HG03103 (cell line): ENCODE measurements around the gene ZNF366.
"Not testable (repeated sequence)": the region's sequence is repeated elsewhere in the genome, so short reads cannot be mapped to it uniquely, and the experiment has no call there.

ENCODE experiments used
- ATAC-seq: cut with Tn5 transposase; IDR thresholded peaks from one replicate; pipeline ENCODE4 v1.9.1; 2021; ENCODE audit warnings: low read depth; ENCODE audit not compliant: unreplicated experiment

Gene ZNF366

GRCh38 chr5:72415616-72416325 is 91.4 kb downstream of the ZNF366 start:
- no peak for ATAC-seq

GRCh38 chr5:72412283-72413055 is 94.7 kb downstream of the ZNF366 start:
- ATAC-seq: no peak

- no peak for ATAC-seq
These were observed 96.4 kb downstream of the ZNF366 start for GRCh38 chr5:72410688-72411295.

GRCh38 chr5:72408603-72409002 is 98.6 kb downstream of the ZNF366 start:
- ATAC-seq: no peak

GRCh38 chr5:72408127-72408526 is 99.1 kb downstream of the ZNF366 start:
- no peak for ATAC-seq

- no peak for ATAC-seq
These were observed 99.7 kb downstream of the ZNF366 start for GRCh38 chr5:72407541-72407940.

- ATAC-seq: no peak
These were observed 100.1 kb downstream of the ZNF366 start for GRCh38 chr5:72407078-72407477.

GRCh38 chr5:72404771-72405170 is 102.4 kb downstream of the ZNF366 start:
- not testable (repeated sequence) for ATAC-seq

GRCh38 chr5:72402959-72403628 is 104.1 kb downstream of the ZNF366 start:
- no peak for ATAC-seq

- ATAC-seq: no peak
These were observed 104.8 kb downstream of the ZNF366 start for GRCh38 chr5:72402381-72402890.

- no peak for ATAC-seq
These were observed 106.3 kb downstream of the ZNF366 start for GRCh38 chr5:72400950-72401349.

GRCh38 chr5:72397836-72398235 is 109.4 kb downstream of the ZNF366 start:
- no peak for ATAC-seq

- ATAC-seq: no peak
These were observed 112.5 kb downstream of the ZNF366 start for GRCh38 chr5:72394688-72395087.

GRCh38 chr5:72393052-72393451 is 114.2 kb downstream of the ZNF366 start:
- ATAC-seq: no peak
